ENCODE data around the gene FAM210A.

DNA sequence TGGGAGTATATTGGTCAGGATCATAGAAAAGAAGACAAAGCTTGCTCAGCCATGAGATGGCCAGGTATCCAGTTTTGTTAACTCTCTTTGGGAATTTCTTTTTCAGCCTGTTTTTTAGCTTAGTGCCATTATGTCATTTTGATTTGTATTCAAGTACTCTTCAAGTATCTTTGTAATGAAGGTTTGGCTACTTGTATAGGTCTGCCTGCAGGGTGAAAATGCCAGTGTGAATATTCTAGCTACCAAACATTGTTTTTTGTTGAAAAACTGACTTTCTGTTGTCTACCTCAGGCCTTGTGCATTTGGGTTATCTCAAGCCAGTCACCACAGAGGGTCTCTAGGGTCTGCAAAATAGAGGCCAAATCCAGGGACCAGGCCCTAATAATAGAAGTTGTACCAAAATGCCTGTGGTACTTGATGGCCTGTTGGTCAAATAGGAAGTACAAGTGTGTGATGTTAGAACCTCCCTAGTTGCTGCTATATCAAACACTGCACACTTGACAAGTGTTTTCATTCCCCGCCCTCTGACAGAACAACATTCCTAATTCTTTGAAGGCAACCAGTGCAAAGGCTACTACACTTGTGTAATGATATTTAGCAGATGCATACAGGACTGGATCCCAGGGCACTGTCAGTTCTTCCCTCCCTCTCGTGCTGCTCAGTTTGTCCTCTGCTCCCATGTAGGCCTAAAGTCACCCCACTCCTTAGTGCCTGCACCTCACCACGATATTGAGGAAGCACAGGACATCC is 36.5 kb upstream of the FAM210A start:
- TF ChIP-seq, protein P1, sequence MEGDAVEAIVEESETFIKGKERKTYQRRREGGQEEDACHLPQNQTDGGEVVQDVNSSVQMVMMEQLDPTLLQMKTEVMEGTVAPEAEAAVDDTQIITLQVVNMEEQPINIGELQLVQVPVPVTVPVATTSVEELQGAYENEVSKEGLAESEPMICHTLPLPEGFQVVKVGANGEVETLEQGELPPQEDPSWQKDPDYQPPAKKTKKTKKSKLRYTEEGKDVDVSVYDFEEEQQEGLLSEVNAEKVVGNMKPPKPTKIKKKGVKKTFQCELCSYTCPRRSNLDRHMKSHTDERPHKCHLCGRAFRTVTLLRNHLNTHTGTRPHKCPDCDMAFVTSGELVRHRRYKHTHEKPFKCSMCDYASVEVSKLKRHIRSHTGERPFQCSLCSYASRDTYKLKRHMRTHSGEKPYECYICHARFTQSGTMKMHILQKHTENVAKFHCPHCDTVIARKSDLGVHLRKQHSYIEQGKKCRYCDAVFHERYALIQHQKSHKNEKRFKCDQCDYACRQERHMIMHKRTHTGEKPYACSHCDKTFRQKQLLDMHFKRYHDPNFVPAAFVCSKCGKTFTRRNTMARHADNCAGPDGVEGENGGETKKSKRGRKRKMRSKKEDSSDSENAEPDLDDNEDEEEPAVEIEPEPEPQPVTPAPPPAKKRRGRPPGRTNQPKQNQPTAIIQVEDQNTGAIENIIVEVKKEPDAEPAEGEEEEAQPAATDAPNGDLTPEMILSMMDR (IDR thresholded peaks at IDR 0.05) = no peak
- TF ChIP-seq EZH2 (IDR thresholded peaks at IDR 0.05) (no peak), EZH2phosphoT487 (IDR thresholded peaks at IDR 0.05) (no peak)
